GM21515 (cell line): ENCODE results near the gene YEATS4.
"Not testable (repeated sequence)": the region's sequence is repeated elsewhere in the genome, so short reads cannot be mapped to it uniquely, and the experiment has no call there.

Experiments used
- ATAC-seq: cut with Tn5 transposase; IDR thresholded peaks from one replicate; pipeline ENCODE4 v1.9.1; 2021; ENCODE audit not compliant: unreplicated experiment

The YEATS4 gene

GRCh38 chr12:69359531-69360347 is at the start of gene YEATS4:
TSS of gene YEATS4 (plus strand) at chr12:69359743. CDS start at chr12:69359973, 230 bp downstream.
- peak; percentile 87 for ATAC-seq

- no peak for ATAC-seq
Measured at GRCh38 chr12:69313209-69313608, 46.3 kb upstream of the YEATS4 start.

DNA sequence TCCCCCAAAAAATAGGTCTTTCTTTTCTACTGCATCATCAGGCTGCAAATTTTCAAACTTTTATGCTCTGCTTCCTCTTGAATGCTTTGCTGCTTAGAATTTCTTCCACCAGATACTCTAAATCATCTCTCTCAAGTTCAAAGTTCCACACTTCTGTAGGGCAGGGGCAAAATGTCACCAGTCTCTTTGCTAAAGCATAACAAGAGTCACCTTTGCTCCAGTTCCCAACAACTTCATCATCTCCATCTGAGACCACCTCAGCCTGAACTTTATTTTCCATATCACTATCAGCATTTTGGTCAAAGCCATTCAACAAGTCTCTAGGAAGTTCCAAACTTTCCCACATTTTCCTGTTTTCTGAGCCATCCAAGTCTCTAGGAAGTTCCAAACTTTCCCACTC is 42.8 kb upstream of the YEATS4 start:
- not testable (repeated sequence) for ATAC-seq

DNA sequence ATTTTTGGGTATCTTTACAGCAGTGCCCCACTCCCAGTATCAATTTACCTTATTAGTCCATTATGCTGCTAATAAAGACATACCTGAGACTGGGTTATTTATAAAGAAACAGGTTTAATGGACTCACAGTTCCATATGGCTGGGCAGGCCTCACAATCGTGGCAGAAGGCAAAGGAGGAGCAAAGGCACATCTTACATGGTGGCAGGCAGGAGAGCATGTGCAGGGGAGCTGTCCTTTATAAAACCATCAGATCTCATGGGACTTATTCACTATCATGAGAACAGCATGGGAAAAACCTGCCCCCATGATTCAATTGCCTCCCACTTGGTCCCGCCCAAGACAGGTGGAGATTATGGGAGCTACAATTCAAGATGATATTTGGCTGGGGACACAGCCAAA is 42.3 kb upstream of the YEATS4 start:
- not testable (repeated sequence) for ATAC-seq

GRCh38 chr12:69318225-69318624 is 41.3 kb upstream of the YEATS4 start:
- ATAC-seq, result no peak

DNA sequence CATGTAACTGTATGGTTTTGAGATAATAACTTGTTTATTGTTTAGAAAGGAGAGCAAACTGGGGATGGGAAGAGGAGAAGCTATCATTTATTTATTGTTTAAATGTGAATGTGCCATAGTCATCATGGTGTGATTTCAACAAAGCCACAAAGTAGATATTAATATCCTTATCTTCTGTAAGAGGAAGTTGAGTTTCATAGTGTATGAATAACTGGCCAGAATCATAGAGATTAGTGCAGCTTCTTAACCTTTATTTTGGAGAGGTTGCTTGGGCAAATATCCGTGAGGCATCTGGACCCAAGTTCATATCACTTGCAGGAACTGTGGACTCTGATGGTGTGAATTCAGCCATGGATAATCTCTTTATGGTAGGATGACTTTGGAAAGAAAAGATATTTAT is 38.2 kb upstream of the YEATS4 start:
- ATAC-seq, result no peak

DNA sequence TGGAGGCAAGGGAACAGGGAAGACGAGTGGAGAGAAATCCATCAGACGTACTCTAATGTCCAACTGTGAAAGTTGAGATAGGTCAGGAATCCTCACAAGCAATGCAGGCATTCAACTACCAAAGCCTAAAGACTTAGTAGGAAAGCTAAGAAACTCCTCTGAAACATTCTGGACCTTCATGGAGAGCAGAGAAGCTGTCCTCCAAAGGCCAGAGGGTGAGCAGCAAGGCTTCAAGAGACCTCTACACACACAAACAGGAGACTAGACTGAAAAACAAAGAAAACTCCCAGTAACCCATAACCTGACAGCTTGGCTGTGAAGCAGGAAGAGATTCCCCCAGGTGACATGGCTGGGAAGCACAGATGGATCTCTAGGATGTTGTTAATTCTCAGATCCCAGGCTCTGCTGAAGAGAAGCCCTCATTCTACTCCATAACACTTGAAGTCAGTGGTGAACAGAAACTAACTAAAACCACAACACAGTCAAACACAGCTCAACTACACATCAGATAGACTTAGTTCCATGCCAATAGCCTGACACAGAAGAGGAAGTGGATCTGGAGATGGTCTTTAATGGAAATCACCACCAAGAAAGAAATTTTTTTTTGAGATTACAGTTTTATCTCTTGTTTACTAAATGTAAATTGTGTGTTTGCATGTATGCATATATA is 34.6 kb upstream of the YEATS4 start:
- peak; percentile 91 for ATAC-seq

DNA sequence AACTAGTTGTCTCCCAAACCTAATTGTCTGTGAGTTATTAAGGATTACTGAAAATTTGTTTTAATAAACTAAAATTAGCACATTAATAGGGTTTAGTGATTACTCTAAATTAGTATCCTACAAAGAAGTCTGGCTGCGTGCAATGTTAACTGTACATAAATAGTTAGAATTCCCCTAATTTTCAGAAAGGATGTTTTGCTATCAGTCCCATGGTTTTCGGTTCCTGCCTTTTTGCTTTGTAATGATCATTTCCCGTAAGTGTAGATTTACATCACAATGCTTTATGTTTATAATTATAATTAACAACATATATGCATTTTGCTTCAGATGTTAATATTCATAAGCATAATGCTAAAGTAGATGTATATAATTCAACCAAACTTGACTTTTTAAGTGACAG is 31.1 kb upstream of the YEATS4 start:
- no peak for ATAC-seq

- no peak for ATAC-seq
Measured at GRCh38 chr12:69329669-69330428, 29.7 kb upstream of the YEATS4 start.

DNA sequence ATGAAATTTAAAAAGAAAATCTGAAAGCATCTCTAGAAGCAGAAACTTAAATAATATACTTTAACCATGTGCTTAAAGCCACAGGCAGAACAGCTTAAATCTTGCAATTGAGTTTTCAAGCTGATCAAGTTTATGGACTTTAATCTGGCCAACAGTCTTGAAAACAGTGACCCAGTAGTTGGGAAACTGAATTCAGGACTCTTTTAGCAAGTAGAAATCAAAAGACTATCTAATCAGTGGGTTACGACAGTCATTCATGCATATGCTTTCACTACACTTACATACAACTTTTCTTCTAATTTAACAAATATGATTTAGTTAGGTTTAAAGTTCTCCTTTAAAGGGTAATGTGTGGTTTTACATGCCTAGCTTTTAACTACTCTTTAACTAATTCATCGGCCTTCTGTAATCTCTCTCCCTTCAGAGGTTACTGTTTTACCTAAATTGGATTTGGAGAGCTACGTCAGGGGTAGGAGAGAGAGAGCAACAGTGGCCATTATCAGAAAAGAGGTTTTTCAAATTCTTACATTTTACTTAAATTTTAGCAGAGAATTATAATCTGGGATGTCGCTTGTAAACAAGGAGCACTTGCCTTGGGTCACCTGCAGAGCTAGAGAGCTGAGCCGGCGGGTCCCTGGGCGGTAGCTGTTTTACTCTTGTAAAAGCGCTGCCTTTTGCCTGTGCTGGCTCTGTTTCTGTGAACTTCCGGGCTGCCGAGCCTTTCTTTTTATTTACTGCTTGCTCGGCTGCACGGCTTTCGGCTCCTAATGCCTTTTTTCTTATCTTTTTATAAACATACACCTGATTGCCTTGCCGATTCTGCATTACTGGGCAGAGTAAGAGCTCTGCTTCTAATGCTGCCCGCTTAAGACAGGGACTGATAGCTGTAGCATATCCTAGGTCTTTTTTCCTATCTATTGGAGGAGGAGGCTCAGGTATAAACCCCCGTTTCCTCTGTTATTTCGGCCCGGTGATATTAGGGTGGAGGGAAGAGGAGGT is 28.8 kb upstream of the YEATS4 start:
- ATAC-seq, result peak; percentile 90

DNA sequence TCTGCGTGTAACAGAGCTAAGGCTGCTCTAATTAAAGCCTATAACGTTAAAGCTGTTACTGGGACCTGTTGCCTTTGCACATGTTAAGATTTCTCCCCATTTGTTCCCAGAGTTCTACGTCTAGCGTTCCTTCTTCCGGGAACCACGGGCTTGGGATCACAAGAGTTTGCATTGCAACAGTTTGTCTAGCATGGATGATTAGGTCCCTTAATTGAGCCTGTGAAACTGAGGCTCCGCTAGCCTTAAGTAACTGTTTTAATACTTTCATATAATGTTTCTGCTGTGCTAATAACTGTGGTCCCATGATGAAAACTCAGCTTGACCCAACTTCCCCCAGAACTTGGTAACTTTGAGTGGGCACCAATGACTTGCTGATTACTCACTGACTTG is 28.0 kb upstream of the YEATS4 start:
- no peak for ATAC-seq

GRCh38 chr12:69331909-69332684 is 27.4 kb upstream of the YEATS4 start:
- no peak for ATAC-seq

DNA sequence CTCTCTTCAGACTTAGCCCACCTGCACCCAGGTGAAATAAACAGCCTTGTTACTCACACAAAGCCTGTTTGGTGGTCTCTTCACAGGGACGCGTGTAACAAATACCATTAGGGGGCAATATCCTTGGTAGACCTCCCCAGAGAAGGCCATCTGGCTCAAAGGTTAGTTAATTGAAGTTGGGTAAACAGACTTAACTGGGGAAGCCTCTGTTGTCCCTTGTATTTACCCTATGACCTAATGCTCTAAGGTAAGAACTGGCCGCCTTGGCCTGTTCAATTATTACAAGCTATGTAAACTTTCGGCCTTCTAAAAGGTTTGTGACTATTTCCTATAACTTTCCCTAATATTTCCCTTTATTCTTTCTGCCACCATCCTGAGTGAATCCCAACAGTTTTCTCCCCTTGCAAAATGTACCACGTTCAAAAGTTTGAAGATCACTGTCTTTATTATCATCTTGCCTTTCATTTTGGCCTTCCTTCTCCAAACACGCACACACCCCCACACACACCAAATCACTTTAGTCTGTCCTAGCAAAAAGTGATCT is 26.7 kb upstream of the YEATS4 start:
- no peak for ATAC-seq

GRCh38 chr12:69334158-69334557 is 25.4 kb upstream of the YEATS4 start:
- ATAC-seq, result no peak

- no peak for ATAC-seq
Measured at GRCh38 chr12:69337311-69338090, 22.0 kb upstream of the YEATS4 start.

GRCh38 chr12:69338120-69338859 is 21.3 kb upstream of the YEATS4 start:
- no peak for ATAC-seq

DNA sequence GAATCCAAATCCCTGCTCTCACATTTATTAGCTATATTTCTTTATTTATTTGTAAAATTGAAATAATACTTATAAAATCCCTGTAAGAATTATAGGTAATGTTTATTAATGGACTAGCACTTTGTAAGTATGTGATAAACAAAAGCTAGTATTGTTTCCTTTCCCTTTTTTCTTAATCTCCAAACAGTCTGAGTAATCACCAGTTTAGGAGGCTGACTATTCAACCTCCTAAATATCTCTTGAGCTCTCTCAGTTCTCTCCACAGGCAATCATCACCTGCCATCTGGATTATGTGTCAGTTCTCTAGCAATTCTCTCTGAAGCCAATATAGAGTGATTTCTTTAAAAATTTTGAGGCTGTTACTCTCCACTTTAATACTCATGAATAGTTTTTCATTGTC is 20.6 kb upstream of the YEATS4 start:
- ATAC-seq, result no peak

- ATAC-seq, result no peak
Measured at GRCh38 chr12:69339999-69340398, 19.5 kb upstream of the YEATS4 start.
